Bronchial epithelial cell (primary cell): ENCODE measurements around the gene ZKSCAN4. TPM values are rescaled to one million over a fixed set of nuclear protein-coding genes. Genes with fewer than 3 reads are reported as not detected.

Source experiments
- DNase-seq: peaks from one replicate; pipeline ENCODE4 v3.0.0-alpha.2; 2010; ENCODE audit warnings: low read depth
- FAIRE-seq: peaks from 2 replicates; lab custom pipeline; 2011; peaks lifted over from hg19 to GRCh38; lab: Jason Lieb, UNC
- H3K27me3 ChIP-seq: 2 replicates; pipeline ENCODE4 v1.5.1; 2011; ENCODE audit warnings: low read length; ENCODE audit not compliant: control insufficient read depth, insufficient read depth
- H3K36me3 ChIP-seq: 2 replicates; pipeline ENCODE4 v1.5.1; 2011; ENCODE audit warnings: low read length; ENCODE audit not compliant: control insufficient read depth, insufficient read depth
- H3K4me3 ChIP-seq: 2 replicates; pipeline ENCODE4 v1.5.1; 2011; ENCODE audit warnings: mild to moderate bottlenecking, low read depth, low read length, control low read depth
- total RNA-seq: library from RNA; depleted of rRNA; stranded (reverse); fragments of >200 nt; gene quantifications from 2 replicates; pipeline ENCODE4 v1.2.1, GENCODE V29; 2014
- TF ChIP-seq, protein P1 (sequence below): IDR thresholded peaks from 2 replicates; pipeline ENCODE4 v1.5.1; 2011; ENCODE audit warnings: mild to moderate bottlenecking, moderate library complexity, low read length, control low read depth, inconsistent platforms; ENCODE audit not compliant: insufficient read depth, severe bottlenecking

Gene ZKSCAN4
- total RNA-seq, 1 donor from 2014 or later = 5.5 TPM

DNA sequence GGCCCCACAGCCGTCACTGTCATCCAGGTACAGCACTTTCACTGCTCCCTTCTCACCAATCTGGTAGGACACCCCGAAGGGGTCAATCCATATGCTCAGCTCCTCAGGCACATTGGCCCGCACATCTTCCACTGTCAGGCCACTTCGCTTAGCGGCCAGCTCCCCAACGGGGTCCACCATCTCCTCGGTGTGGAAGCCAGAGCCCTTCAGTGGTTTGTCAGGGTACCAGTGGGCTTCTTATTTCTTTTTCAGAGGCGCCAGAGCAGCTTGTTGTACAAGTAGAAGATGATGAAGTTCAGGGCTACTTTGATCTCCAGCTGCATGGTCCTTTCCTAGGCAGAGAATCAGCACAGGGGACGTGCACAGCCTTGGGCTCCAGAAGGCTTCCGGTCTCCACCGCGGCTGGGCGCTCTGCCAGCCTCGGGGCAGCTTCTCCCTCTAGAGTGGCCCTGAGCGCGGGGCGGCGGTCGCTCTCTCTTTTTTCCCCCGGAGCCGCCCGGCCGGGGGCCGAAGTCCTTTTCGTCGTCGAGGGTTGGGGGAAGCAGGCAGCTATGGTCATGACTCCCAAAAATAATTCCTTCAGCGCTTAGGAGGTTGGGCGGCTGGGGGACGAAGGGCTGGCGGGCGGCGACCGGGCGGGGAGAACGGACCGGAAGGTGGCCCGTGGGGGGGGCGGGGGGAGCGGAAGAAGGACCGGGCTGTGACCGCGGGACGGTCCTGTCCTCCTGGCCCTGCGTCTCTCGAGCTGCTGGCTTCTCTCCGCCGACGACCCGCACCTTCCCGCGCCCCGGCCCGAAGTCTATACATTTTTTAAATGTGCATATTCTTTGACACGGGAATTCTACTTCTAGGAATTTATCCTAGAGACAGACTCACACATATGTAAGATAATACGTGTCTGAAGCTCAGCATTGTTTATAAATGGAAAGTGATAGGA lies 33.5 kb downstream of the ZKSCAN4 start:
- FAIRE-seq (no peak), DNase-seq (no peak)
- TF ChIP-seq, protein P1, sequence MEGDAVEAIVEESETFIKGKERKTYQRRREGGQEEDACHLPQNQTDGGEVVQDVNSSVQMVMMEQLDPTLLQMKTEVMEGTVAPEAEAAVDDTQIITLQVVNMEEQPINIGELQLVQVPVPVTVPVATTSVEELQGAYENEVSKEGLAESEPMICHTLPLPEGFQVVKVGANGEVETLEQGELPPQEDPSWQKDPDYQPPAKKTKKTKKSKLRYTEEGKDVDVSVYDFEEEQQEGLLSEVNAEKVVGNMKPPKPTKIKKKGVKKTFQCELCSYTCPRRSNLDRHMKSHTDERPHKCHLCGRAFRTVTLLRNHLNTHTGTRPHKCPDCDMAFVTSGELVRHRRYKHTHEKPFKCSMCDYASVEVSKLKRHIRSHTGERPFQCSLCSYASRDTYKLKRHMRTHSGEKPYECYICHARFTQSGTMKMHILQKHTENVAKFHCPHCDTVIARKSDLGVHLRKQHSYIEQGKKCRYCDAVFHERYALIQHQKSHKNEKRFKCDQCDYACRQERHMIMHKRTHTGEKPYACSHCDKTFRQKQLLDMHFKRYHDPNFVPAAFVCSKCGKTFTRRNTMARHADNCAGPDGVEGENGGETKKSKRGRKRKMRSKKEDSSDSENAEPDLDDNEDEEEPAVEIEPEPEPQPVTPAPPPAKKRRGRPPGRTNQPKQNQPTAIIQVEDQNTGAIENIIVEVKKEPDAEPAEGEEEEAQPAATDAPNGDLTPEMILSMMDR = no peak
- Histone ChIP-seq H3K4me3 (peak overlapping the region; percentile 57), H3K36me3 (no peaks in the 10 kb centered on the region), H3K27me3 (peaks cover 2% of the 10 kb centered on the region)

DNA sequence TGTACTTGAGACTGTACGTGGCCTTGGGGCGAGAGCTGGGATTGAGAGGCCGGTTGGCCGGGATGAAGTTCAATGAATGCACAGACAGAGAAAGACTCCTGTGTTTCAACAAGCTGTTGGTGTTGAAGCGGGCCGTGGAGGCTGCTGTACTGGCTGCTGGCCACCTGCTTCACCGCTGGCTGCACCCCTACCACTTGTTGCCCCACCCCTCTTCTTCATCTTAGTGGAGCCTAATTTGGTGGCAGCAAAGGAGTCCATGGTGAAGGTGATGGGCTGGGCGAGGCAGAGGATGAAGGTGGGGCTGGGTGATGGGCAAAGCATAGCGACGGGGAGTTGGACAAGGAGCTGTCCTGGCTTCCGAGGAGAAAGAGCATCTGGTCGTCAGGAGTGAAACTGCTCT lies 34.2 kb downstream of the ZKSCAN4 start:
- TF ChIP-seq, protein P1 = no peak
- peaks cover 2% of the 10 kb centered on the region for H3K27me3 ChIP-seq
- H3K36me3 ChIP-seq = no peaks in the 10 kb centered on the region
- FAIRE-seq (no peak), DNase-seq (no peak)
- no peak overlapping the region for H3K4me3 ChIP-seq

DNA sequence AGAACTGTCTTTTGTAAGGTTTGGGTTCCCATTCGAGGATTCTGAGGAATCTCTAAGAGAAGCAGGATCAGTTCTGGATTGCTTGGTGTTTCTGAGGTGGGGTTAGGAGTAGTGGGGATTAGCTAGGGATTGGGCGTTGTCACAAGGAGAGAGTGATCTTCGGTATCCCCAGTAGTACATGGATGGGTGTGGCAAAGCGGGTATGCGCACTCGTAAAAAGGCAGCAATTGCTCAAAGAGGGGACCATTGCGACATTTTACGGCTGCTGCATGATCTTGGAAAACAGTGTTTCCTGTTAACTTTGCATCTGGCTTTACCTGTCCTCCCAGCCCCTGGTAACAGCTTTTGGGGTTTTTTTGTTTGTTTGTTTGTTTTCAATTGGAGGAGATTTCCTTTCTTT lies 36.6 kb downstream of the ZKSCAN4 start:
- TF ChIP-seq, protein P1 = no peak
- DNase-seq (no peak), FAIRE-seq (no peak)
- Histone ChIP-seq H3K4me3 (no peak overlapping the region), H3K36me3 (no peaks in the 10 kb centered on the region), H3K27me3 (peaks cover 2% of the 10 kb centered on the region)

DNA sequence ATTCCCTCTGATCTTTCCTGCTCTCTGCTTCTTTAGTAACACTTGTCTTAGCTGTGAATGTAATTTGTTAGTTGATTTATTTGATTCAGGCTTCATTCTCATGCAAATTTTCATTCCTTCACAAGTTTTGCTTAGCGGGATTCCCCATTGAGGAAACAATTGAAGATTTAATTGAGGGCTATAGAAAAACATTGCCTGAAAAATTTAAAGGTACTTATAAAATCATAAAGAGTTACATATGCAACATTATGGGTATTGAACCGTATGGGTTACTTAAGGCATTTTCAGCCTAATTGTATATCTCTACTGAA lies 38.9 kb downstream of the ZKSCAN4 start:
- Histone ChIP-seq H3K4me3 (peak overlapping the region; percentile 43), H3K36me3 (no peaks in the 10 kb centered on the region), H3K27me3 (peaks cover 2% of the 10 kb centered on the region)
- TF ChIP-seq, protein P1 = no peak
- FAIRE-seq (no peak), DNase-seq (no peak)

DNA sequence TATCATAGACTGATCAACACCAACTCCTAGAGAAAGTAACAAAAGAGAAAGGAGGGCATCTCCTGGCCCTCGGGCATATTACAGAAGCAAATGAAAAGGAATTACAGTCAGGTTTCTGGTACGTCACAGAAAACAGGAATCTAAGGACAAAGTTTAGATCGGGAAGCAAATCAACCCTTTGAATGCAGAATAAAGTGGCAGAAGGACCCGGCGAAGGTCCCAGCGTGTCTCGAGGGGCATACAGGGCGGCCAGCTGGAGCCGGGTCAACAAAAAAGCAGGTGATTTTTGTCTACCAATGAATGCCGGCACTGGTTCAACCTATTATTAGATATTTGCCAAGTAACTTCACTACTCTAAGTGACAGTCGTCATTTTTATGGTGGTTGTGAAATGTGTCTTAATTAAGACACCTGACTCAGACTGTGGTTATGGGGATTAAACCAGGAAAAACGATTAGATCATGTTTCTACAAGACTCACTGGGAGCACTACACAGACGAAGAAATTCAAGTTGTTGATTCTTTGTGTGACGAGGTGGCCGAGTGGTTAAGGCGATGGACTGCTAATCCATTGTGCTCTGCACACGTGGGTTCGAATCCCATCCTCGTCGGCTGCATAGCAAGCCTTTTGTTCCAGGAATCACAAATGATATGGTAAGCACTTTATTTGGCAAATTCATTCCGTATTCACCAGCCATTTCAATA lies 39.4 kb downstream of the ZKSCAN4 start:
- H3K27me3 ChIP-seq = peaks cover 3% of the 10 kb centered on the region
- no peak for FAIRE-seq
- no peaks in the 10 kb centered on the region for H3K36me3 ChIP-seq
- TF ChIP-seq, protein P1 = no peak
- H3K4me3 ChIP-seq = peak overlapping the region; percentile 43
- peak; percentile 96 for DNase-seq
